ENCODE results near the gene GJB3. TPM values are rescaled to one million over a fixed set of nuclear protein-coding genes. Genes with fewer than 3 reads are reported as not detected.

Gene GJB3
- total and polyA plus RNA-seq, 7 experiments from 2014 or later, result not detected

DNA sequence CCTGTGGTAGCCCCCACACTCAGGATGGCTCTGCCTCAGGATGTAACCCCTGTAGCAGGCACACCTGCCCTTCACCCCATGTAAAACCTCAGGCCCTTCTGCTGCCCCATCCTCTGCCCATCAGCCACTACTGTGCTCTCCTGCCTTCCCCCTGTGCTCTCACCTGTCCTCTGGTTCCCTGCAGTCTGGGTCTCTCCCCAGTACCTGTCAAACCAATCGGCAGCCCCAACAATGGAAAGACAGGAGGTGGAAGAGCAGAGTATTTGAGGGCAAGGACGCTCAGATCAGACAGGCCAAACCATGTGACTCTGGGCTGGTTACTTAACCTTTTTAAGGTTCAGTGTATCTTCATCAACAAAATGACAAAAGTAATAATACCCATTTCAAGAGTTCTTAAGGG is 47.6 kb downstream of the GJB3 start:
- Mint-ChIP-seq H3K36me3 (peaks cover 0 to 11% (median 0%) of the 10 kb centered on the region in 5 donors), H3K4me3 (no peak overlapping the region), H3K27ac (peak overlapping the region in 1 of 9 donors; percentile 8), H3K4me1 (peaks cover 0 to 5% (median 0%) of the 10 kb centered on the region in 7 donors), H3K27me3 (no peaks in the 10 kb centered on the region), H3K9me3 (peaks cover 0 to 5% (median 0%) of the 10 kb centered on the region in 11 donors)
- Histone ChIP-seq H3K27me3 (ENCODE audit: control insufficient read depth in 2 of 2, insufficient read depth in 2 of 2, low read length in 2 of 2) (no peaks in the 10 kb centered on the region), H3K4me1 (ENCODE audit: control insufficient read depth in 2 of 2, insufficient read depth in 2 of 2, low read length in 2 of 2) (no peaks in the 10 kb centered on the region), H3K4me3 (ENCODE audit: low read length) (no peak overlapping the region), H3K36me3 (ENCODE audit: control insufficient read depth in 2 of 3, insufficient read depth in 3 of 3, low read length in 3 of 3) (no peaks in the 10 kb centered on the region), H3K27ac (ENCODE audit: low read depth, low read length) (no peak overlapping the region), H3K9me3 (ENCODE audit: control insufficient read depth in 2 of 3, low read length in 3 of 3) (no peaks in the 10 kb centered on the region)
- ChIA-PET POLR2A (no interaction called here), CTCF (no interaction called here)
- ATAC-seq, result no peak
- no peak for DNase-seq
- intact Hi-C loops (cut with micrococcal nuclease), result no loop called here

GRCh38 chr1:34829250-34829649 is 48.2 kb downstream of the GJB3 start:
- Histone ChIP-seq H3K4me3 (ENCODE audit: low read length) (no peak overlapping the region), H3K36me3 (ENCODE audit: control insufficient read depth in 2 of 3, insufficient read depth in 3 of 3, low read length in 3 of 3) (no peaks in the 10 kb centered on the region), H3K9me3 (ENCODE audit: control insufficient read depth in 2 of 3, low read length in 3 of 3) (no peaks in the 10 kb centered on the region), H3K27ac (ENCODE audit: low read depth, low read length) (no peak overlapping the region), H3K27me3 (ENCODE audit: control insufficient read depth in 2 of 2, insufficient read depth in 2 of 2, low read length in 2 of 2) (no peaks in the 10 kb centered on the region), H3K4me1 (ENCODE audit: control insufficient read depth in 2 of 2, insufficient read depth in 2 of 2, low read length in 2 of 2) (no peaks in the 10 kb centered on the region)
- intact Hi-C loops (cut with micrococcal nuclease), result no loop called here
- H3K27ac Mint-ChIP-seq, result no peak overlapping the region
- POLR2A ChIA-PET, result no interaction called here
- no peak overlapping the region for H3K4me3 Mint-ChIP-seq
- CTCF ChIA-PET, result no interaction called here
- H3K27me3 Mint-ChIP-seq, result no peaks in the 10 kb centered on the region
- H3K36me3 Mint-ChIP-seq, result peaks cover 0 to 11% (median 0%) of the 10 kb centered on the region in 5 donors
- H3K9me3 Mint-ChIP-seq, result peaks cover 0 to under 1% (median 0%) of the 10 kb centered on the region in 11 donors
- DNase-seq, result no peak
- peaks cover 0 to 5% (median 0%) of the 10 kb centered on the region in 7 donors for H3K4me1 Mint-ChIP-seq
- no peak for ATAC-seq

GRCh38 chr1:34831721-34832246 is 50.8 kb downstream of the GJB3 start:
- peaks cover 0 to 16% (median 4%) of the 10 kb centered on the region in 5 donors for H3K36me3 Mint-ChIP-seq
- H3K9me3 Mint-ChIP-seq, result no peaks in the 10 kb centered on the region
- Histone ChIP-seq H3K27me3 (ENCODE audit: control insufficient read depth in 2 of 2, insufficient read depth in 2 of 2, low read length in 2 of 2) (no peaks in the 10 kb centered on the region), H3K4me3 (ENCODE audit: low read length) (no peak overlapping the region), H3K36me3 (ENCODE audit: control insufficient read depth in 2 of 3, insufficient read depth in 3 of 3, low read length in 3 of 3) (no peaks in the 10 kb centered on the region), H3K9me3 (ENCODE audit: control insufficient read depth in 2 of 3, low read length in 3 of 3) (no peaks in the 10 kb centered on the region), H3K27ac (ENCODE audit: low read depth, low read length) (no peak overlapping the region), H3K4me1 (ENCODE audit: control insufficient read depth in 2 of 2, insufficient read depth in 2 of 2, low read length in 2 of 2) (no peaks in the 10 kb centered on the region)
- intact Hi-C loops (cut with micrococcal nuclease), result no loop called here
- ATAC-seq, result no peak
- POLR2A ChIA-PET, result no interaction called here
- no peaks in the 10 kb centered on the region for H3K27me3 Mint-ChIP-seq
- no peak for DNase-seq
- no peak overlapping the region for H3K4me3 Mint-ChIP-seq
- no peak overlapping the region for H3K27ac Mint-ChIP-seq
- CTCF ChIA-PET, result no interaction called here
- peaks cover 0 to 5% (median 0%) of the 10 kb centered on the region in 7 donors for H3K4me1 Mint-ChIP-seq

GRCh38 chr1:34833711-34834110 is 52.7 kb downstream of the GJB3 start:
- peak overlapping the region in 1 of 9 donors; percentile 25 for H3K27ac Mint-ChIP-seq
- no peaks in the 10 kb centered on the region for H3K9me3 Mint-ChIP-seq
- DNase-seq (no peak), ATAC-seq (no peak)
- H3K27ac ChIP-seq (ENCODE audit: low read depth, low read length), result no peak overlapping the region
- H3K4me3 Mint-ChIP-seq, result no peak overlapping the region
- no peak overlapping the region for H3K4me3 ChIP-seq (ENCODE audit: low read length)
- H3K36me3 Mint-ChIP-seq, result peaks cover 0 to 21% (median 4%) of the 10 kb centered on the region in 5 donors
- H3K36me3 ChIP-seq (ENCODE audit: control insufficient read depth in 2 of 3, insufficient read depth in 3 of 3, low read length in 3 of 3), result no peaks in the 10 kb centered on the region
- no peaks in the 10 kb centered on the region for H3K27me3 Mint-ChIP-seq
- peaks cover 0 to 10% (median 0%) of the 10 kb centered on the region in 7 donors for H3K4me1 Mint-ChIP-seq
- ChIA-PET CTCF (no interaction called here), POLR2A (no interaction called here)
- no peaks in the 10 kb centered on the region for H3K9me3 ChIP-seq (ENCODE audit: control insufficient read depth in 2 of 3, low read length in 3 of 3)
- no peaks in the 10 kb centered on the region for H3K4me1 ChIP-seq (ENCODE audit: control insufficient read depth in 2 of 2, insufficient read depth in 2 of 2, low read length in 2 of 2)
- intact Hi-C loops (cut with micrococcal nuclease), result no loop called here
- H3K27me3 ChIP-seq (ENCODE audit: control insufficient read depth in 2 of 2, insufficient read depth in 2 of 2, low read length in 2 of 2), result no peaks in the 10 kb centered on the region

Other genes with a start within 250 kb of the GJB3 start
- gene GJB5, start 26.2 kb upstream of the GJB3 start, total RNA-seq, result not detected
- gene GJB5, start 26.2 kb upstream of the GJB3 start, polyA plus RNA-seq, result not detected
- gene GJB4, start 21.5 kb upstream of the GJB3 start, total RNA-seq, result not detected
- gene GJB4, start 21.5 kb upstream of the GJB3 start, polyA plus RNA-seq, result not detected
- not detected for gene GJA4, start 11.8 kb downstream of the GJB3 start, total RNA-seq
- not detected for gene GJA4, start 11.8 kb downstream of the GJB3 start, polyA plus RNA-seq
- gene SMIM12, start 78.5 kb downstream of the GJB3 start, total RNA-seq, result 10 to 100 TPM; 29.1 to 46.4 (median 38.2) TPM
- 10 to 100 TPM; 60.9 to 74.3 TPM for gene SMIM12, start 78.5 kb downstream of the GJB3 start, polyA plus RNA-seq
- 1 to 10 TPM in 4 of 5 experiments, under 1 TPM in 1; 0.29 to 1.4 (median 1.2) TPM for gene DLGAP3, start 148.4 kb downstream of the GJB3 start, total RNA-seq
- gene DLGAP3, start 148.4 kb downstream of the GJB3 start, polyA plus RNA-seq, result under 1 TPM in 1 of 2 donors, not detected in 1; 0.13 TPM
- gene TMEM35B, start 204.1 kb downstream of the GJB3 start, total RNA-seq, result 10 to 100 TPM in 4 of 5 experiments, 1 to 10 TPM in 1; 5.4 to 37.7 (median 32.8) TPM
- gene TMEM35B, start 204.1 kb downstream of the GJB3 start, polyA plus RNA-seq, result 100 to 1,000 TPM; 161 to 166 TPM